GM13976 (cell line): Measurements from ENCODE around the gene ERC1.

Experiments
- DNase-seq: peaks from one replicate; pipeline ENCODE4 v3.0.0; 2012; ENCODE audit warnings: low spot score
- CTCF ChIP-seq: IDR thresholded peaks from 2 replicates; pipeline ENCODE4 v1.5.1; 2012; ENCODE audit warnings: borderline replicate concordance, mild to moderate bottlenecking; ENCODE audit not compliant: insufficient read depth; ENCODE audit errors: extremely low read depth, missing control alignments, control extremely low read depth
- in situ Hi-C: fragments of 300-500 bp; cut with MboI; formaldehyde crosslinking; loops from one replicate; pipeline ENCODE4 v1.12.0; 2022; ENCODE audit warnings: low sequenced_read_pairs, mixed read lengths, inconsistent platforms; ENCODE audit not compliant: unreplicated experiment

The ERC1 gene

DNA sequence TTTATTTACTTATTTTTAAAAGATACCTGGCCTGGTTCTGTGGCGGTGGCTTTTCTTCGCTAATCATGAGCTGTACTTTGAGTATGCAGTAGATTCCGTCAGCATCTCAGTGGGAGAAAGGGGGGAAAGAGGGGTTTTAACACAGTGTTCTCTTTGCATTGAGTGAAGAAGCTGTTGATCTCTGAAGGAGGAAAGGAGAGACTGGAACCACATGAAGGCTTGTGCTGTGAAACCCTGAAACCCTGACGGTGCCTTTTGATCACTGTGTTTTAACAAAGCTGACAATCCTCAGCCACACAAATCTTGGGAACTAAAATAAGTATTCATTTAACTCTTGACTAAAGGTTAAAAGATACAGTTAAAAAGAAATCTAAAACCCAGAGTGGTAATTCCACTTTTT, 353.2 kb downstream of the ERC1 start:
- no peak for TF ChIP-seq CTCF
- in situ Hi-C loops: no loop called here
- DNase-seq: no peak

GRCh38 chr12:1346126-1346525, 355.1 kb downstream of the ERC1 start:
- DNase-seq: no peak
- in situ Hi-C loops: no loop called here
- TF ChIP-seq CTCF: no peak

- no peak for DNase-seq
- no peak for TF ChIP-seq CTCF
- in situ Hi-C loops: no loop called here
These were observed 356.3 kb downstream of the ERC1 start for GRCh38 chr12:1347294-1347693.

- no peak for DNase-seq
- no peak for TF ChIP-seq CTCF
- in situ Hi-C loops: no loop called here
These were observed 357.6 kb downstream of the ERC1 start for GRCh38 chr12:1348606-1349005.

DNA sequence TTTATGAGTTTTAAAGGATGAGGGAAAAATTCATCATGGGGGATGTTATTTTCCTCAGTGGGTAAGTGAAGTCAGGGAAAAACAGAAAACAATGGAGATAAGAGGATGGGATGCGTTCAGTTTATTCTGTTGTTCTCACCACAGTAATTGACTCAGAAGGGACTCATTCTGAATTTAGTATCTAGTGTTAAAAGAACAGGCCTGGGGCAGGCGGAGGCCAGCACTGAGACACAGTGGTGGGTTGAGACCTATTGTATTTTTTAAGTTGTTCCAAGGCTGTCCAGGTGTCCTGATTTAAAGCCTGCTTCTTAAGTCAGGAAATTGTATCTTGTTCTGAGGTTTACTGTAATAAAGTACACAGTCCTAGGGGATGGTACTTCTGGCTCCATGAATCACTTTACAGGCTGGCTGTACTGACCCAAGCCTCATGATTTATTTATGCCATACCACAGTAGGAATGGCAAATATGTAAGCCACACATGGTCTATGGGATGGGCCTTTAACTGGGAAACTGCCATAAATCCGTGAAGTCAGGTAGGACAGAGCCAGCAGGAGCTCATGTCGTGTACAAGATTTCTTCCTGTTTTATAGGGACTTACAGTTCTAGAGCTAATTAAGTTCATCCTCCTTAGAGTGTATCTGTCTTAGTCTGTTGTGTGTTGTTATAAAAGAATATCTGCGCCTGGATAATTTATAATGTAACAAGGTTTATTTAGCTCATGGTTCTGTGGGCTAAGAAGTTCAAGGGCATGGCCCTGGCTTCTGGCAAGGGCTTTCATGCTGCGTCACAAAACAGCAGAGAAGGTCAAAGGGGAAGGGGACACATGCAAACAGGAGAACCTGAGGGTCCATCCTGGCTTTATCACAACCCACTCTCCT, 359.3 kb downstream of the ERC1 start:
- in situ Hi-C loops: no loop called here
- no peak for DNase-seq
- TF ChIP-seq CTCF: no peak

DNA sequence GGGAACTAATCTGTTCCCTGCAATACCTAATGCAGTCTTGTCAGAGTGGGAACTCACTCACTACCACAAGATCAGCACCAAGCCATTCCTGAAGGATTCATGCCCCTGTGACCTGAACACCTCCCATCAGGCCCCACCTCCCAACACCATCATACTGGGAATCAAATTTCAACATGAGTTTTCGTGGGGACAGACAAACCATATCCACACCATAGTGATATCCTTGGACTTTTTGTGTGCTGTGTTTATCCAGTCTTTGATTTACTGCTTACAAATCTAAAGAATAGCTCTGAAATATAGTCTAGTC, 359.9 kb downstream of the ERC1 start:
- no peak for TF ChIP-seq CTCF
- no peak for DNase-seq
- in situ Hi-C loops: no loop called here
